Myometrial cell (primary cell): ENCODE measurements around the gene NIPAL4. TPM values are rescaled to one million over a fixed set of nuclear protein-coding genes. Genes with fewer than 3 reads are reported as not detected.

Experiments used
- total RNA-seq: library from RNA; depleted of rRNA; stranded (reverse); fragments of >200 nt; gene quantifications from 2 replicates; pipeline ENCODE4 v1.2.3, GENCODE V29; 2015

NIPAL4 gene
- under 0.01 TPM in 1 of 2 replicates, not detected in the other for total RNA-seq

GRCh38 chr5:157459715-157460599 is at the start of gene NIPAL4:
Gene NIPAL4 (plus strand): TSS chr5:157460213. CDS start chr5:157460321, 108 bp downstream.

Other genes with a start within 250 kb of the NIPAL4 start
- gene CYFIP2, start 194.1 kb upstream of the NIPAL4 start, total RNA-seq = 1.1 and 1.4 TPM in 2 replicates
- 60.0 and 69.5 TPM in 2 replicates for gene ADAM19, start 115.6 kb downstream of the NIPAL4 start, total RNA-seq
- gene SOX30, start 192.2 kb downstream of the NIPAL4 start, total RNA-seq = 0.71 TPM in 1 of 2 replicates, not detected in the other
- not detected in 2 replicates for gene C5orf52, start 211.3 kb downstream of the NIPAL4 start, total RNA-seq